Kidney glomerular epithelial cell (primary cell): ENCODE measurements around the gene AVPR1A.

Experiments used
- DNase-seq: peaks from one replicate; lab custom pipeline; 2025; lab: John Stamatoyannopoulos, UW

Gene AVPR1A

DNA sequence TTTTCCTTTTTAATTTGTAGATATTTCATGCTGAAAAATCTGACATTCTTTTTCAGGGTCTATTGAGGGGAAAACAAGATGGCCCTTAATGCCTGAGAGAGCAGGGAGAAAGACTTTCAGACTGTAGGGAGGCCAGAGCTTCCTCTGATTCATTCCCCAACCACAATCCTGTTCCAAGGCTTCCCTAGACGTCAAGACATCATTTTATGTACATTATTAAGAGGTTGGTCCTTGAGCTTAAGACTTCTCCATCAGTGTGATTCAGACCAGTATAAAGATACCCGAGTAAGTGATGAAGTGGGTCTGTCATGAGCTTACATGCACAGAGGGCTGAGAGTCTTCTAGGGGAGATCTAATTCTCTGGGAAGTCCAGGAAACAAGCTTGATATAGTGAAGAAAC lies 57.3 kb downstream of the AVPR1A start:
- peak; percentile 27 for DNase-seq

GRCh38 chr12:63093084-63093483 lies 57.9 kb downstream of the AVPR1A start:
- peak; percentile 7 for DNase-seq
